GM12878 (cell line): ENCODE results near the gene ASAP3.

Experiments used
- CTCF ChIP-seq, 3 experiments: IDR thresholded peaks in 2 of 3; conservative IDR thresholded peaks in 1 of 3; 2 replicates each; pipeline ENCODE4 v1.5.1; 2011; ENCODE audit warnings: low read depth in 3 of 3, low read length in 3 of 3, mild to moderate bottlenecking in 3 of 3, control low read depth in 2 of 3, moderate library complexity in 2 of 3, inconsistent platforms in 1 of 3, mixed read lengths in 1 of 3; ENCODE audit not compliant: control insufficient read depth in 2 of 3, insufficient read depth in 1 of 3; ENCODE audit errors: extremely low read depth in 1 of 3
- PRDM15 ChIP-seq: fragments of 450-650 bp; formaldehyde crosslinking; IDR thresholded peaks from 2 replicates; pipeline ENCODE4 v1.4.0; 2020; ENCODE audit warnings: mild to moderate bottlenecking, moderate library complexity
- TAF1 ChIP-seq: IDR thresholded peaks from 2 replicates; pipeline ENCODE4 v1.6.1; 2011; ENCODE audit warnings: mild to moderate bottlenecking, low read depth, low read length, borderline replicate concordance

- no peak for TF ChIP-seq TAF1
- no peak for TF ChIP-seq PRDM15 (CRISPR knock-in tag)
- 0 out of 6 replicates have a peak, but pooled peaks of 1 of the 3 experiments have one; percentile 12 for TF ChIP-seq CTCF (IDR thresholded peaks at IDR 0.05 in 2 of 3, conservative IDR thresholded peaks at IDR 0.05 in 1 of 3; ENCODE audit: control insufficient read depth in 2 of 3, extremely low read depth in 1 of 3, insufficient read depth in 1 of 3, low read depth in 3 of 3, low read length in 3 of 3)
Measured at GRCh38 chr1:23483321-23484252, at the start of gene ASAP3.
